GM18873 (cell line): ENCODE measurements around the gene HSPA6.
A peak's percentile ranks its signal among the peaks of the same experiment; 100 is the strongest.
"Not testable (repeated sequence)": the region's sequence is repeated elsewhere in the genome, so short reads cannot be mapped to it uniquely, and the experiment has no call there.

Experiments
- ATAC-seq: cut with Tn5 transposase; IDR thresholded peaks from one replicate; pipeline ENCODE4 v1.9.1; 2021; ENCODE audit warnings: mild to moderate bottlenecking, moderate library complexity, moderate number of reproducible peaks; ENCODE audit not compliant: unreplicated experiment, low FRiP score

The HSPA6 gene

GRCh38 chr1:161531986-161532643 lies 7.8 kb downstream of the HSPA6 start:
- ATAC-seq: no peak

DNA sequence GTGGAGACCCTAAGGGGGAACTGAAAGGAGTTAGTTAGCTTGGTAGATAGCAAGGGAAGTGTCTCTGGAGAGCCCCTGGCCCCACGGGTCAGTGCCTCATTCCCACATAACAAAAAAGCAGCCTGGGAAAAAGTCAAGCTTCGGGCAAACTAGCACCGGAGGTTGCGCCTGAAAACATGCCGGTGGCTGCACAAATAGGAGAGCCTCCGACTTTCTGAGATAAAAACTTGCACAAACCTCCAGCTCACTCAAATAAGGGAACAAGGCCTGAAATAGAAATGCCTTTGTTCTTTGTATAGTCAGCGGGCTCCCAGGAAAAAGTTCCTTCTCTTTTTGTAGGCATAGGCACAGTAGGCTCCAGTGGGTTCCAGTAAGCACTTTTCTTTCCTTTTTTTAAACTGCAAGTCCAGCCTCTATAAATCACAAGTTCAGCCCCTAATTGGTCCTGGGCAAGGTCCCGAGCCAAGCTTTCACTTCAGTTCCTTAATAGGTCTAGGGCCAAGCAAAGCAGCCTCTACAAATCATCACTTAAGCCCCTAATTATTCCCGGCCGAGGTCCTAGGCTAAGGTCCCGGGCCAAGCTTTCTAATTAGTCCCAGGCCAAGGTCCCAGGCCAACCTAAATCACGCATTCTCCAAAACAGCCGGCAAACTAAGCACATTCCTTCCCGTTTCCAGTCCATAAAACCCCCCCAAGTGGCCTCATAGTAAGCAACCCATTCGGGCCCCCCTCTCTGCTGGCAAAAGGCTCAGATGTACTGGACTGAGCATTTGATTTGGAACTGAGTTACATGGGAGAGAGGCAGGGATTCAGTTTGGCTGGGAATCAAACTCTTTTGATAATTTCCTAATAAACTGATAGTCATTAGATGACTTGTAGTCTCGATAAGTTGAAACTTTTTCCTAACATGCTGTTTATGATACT lies 8.6 kb downstream of the HSPA6 start:
- not testable (repeated sequence) for ATAC-seq

GRCh38 chr1:161537068-161537669 lies 12.8 kb downstream of the HSPA6 start:
- not testable (repeated sequence) for ATAC-seq

- not testable (repeated sequence) for ATAC-seq
Observed at GRCh38 chr1:161538925-161539479, 14.7 kb downstream of the HSPA6 start.

- ATAC-seq: peak; percentile 48
Observed at GRCh38 chr1:161539731-161540569, 15.6 kb downstream of the HSPA6 start.

GRCh38 chr1:161540570-161540960 lies 16.2 kb downstream of the HSPA6 start:
- ATAC-seq: peak; percentile 24

- ATAC-seq: peak; percentile 37
Observed at GRCh38 chr1:161542091-161542559, 17.8 kb downstream of the HSPA6 start.

GRCh38 chr1:161543125-161543524 lies 18.8 kb downstream of the HSPA6 start:
- not testable (repeated sequence) for ATAC-seq

DNA sequence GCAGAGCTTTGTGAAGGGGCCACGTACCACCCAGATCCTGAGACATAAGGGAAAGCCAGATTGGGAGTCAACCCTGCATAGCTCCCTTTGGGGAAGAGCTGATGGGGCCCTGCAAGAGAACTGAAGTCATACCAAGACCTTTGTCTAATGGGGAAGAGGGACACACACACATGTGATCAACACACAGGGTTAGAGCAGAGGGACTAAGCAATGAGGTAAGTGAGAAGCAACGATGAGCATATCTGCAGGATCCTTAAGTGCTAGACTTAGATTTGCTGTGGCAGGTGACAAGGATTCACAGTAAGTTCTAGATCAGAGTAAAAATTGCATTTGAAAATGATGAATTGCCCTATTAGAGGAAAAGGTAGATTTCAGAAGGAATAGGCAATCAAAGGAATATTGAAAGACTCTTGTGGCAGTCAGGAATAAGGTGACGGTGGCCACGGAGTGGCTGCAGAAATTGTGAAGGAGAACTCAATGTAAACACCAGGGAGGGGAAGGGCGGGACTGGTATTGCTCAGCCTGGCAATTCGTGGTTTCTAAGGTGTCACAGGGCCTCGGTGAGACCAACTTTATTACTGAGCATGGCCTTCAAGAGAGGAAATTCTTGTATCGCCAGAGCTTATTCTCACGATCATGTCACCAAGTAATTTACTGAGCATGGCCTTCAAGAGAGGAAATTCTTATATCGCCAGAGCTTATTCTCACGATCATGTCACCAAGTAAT lies 20.8 kb downstream of the HSPA6 start:
- ATAC-seq: not testable (repeated sequence)

DNA sequence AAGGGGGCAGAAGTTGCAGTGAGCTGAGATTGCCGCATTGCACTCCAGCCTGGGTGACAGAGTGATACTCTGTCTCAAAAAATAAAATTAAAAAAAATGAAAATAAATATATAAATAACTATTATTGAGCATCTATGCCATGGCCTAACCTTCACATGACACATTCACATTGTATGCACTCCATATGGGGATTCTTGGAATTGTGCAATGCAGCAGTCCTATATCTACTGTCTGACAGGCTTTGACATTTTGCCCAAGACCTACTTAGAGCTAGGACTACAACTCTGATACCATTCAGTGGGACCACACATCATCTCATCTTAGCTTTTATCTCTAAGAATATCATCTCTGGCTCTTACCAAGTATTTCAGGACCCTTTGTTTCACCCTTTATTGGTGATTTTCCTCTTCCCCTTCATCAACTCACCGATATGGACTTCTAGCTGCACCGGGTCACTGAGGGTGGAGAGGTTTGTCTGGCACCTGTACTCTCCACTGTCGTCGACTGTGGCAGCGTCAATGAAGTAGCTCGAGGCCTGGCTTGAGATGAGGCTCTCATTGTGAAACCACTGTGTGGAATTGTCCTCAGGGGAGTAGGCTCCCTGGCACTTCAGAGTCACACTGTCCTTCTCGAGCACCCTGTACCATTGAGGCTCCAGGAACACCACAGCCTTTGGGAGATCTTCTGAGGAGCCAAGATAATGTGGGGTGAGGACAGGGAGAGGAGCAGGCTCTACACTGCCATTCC lies 23.8 kb downstream of the HSPA6 start:
- not testable (repeated sequence) for ATAC-seq

GRCh38 chr1:161548749-161549406 lies 24.5 kb downstream of the HSPA6 start:
- ATAC-seq: not testable (repeated sequence)

DNA sequence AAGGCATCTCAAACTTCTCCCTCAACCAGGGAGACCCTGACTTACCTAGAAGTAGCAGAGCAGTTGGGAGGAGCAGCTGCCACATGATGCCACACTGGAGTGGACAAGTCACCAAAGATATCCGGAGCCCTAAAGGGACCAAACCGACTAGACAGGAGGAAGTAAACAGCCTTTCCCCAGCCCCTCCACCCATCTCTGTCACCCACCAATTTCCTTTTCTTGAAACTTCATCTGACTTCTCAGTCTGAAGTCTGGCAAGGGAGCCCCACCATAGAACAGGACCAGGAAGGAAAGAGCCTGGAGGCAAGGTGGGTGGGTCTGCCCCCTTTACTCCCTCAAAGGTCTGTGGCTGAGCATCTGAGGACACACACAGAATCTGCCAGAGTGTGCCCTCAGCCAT lies 25.3 kb downstream of the HSPA6 start, which contains the start of gene FCGR3A:
TSS of gene FCGR3A (minus strand) at position 167 of the 400 bp plus-strand sequence. CDS start at position 85, 82 bp downstream.
- ATAC-seq: no peak

DNA sequence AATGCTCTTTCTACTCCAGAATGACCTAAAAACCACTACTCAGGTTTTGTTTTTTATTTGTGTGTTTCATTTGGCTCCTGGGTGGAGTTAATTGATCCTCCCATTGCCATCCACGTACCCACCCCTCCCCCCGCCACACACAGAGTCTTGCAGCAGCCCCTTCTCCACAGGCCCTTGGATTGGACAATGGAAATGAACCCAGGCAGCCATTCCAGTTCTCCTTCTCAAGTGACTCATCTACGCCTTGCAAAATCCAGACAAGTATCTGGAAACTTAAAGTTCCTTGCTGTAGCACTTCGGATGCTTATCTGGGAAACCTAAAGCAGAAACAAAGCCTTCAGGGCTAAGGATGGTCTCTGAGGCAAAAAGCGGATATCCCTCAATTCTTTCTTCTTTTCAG lies 26.6 kb downstream of the HSPA6 start:
- ATAC-seq: not testable (repeated sequence)

- not testable (repeated sequence) for ATAC-seq
Observed at GRCh38 chr1:161553631-161554030, 29.3 kb downstream of the HSPA6 start.

GRCh38 chr1:161554340-161554739 lies 30.0 kb downstream of the HSPA6 start:
- ATAC-seq: not testable (repeated sequence)

- not testable (repeated sequence) for ATAC-seq
Observed at GRCh38 chr1:161554815-161555417, 30.6 kb downstream of the HSPA6 start.

DNA sequence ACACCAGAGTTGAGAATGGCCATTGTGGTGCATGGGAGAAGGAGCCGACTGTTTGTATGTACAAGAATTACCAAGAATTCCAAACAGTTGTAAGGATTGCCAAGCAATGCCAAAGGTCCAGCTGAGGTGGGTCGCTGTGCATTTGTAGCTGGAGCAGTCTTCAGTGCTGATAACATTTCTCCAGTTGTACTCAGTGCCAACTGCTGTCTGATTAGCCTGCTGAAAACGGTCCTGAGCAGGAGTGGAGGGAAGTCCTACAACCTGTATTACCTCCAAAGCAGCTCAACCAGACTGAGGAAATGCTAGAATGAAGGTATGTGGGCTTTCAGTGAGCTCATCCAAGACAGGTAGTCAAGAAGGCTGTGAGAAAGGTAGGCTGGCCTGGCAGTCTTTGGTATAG lies 31.8 kb downstream of the HSPA6 start:
- not testable (repeated sequence) for ATAC-seq
